OCI-LY7 (cell line): ENCODE measurements around the gene PLXDC2.

Experiments
- CTCF ChIP-seq: fragments of 200-600 bp; sonication (generic); conservative IDR thresholded peaks from 2 replicates; pipeline ENCODE4 v1.5.1; 2014; ENCODE audit warnings: mild to moderate bottlenecking, antibody characterized with exemption, low read length, moderate library complexity, mixed read lengths
- EZH2phosphoT487 ChIP-seq: fragments of 200-600 bp; sonication (generic); IDR thresholded peaks from 2 replicates; pipeline ENCODE4 v1.6.1; 2018; ENCODE audit warnings: low read depth, borderline replicate concordance, mild to moderate bottlenecking, mixed run types, antibody characterized with exemption, low read length, moderate library complexity, mixed read lengths

- TF ChIP-seq CTCF (no peak), EZH2phosphoT487 (no peak)
Observed at GRCh38 chr10:19966751-19967150, 150.5 kb downstream of the PLXDC2 start.
